Hematopoietic multipotent progenitor cell treated with erythropoietin and hydrocortisone succinate and interleukin-3 and kit ligand, for 6 days (in vitro differentiated cells): ENCODE results near the gene RECQL5.

Experiments
- DNase-seq: peaks from one replicate; pipeline ENCODE4 v3.0.0-alpha.2; 2015

Gene RECQL5

GRCh38 chr17:75632428-75632827 lies 34.5 kb downstream of the RECQL5 start:
- DNase-seq = no peak

GRCh38 chr17:75631353-75631752 lies 35.6 kb downstream of the RECQL5 start:
- no peak for DNase-seq

GRCh38 chr17:75630071-75630917 lies 36.7 kb downstream of the RECQL5 start:
- DNase-seq = no peak

- DNase-seq = no peak
Observed at GRCh38 chr17:75629157-75629556, 37.8 kb downstream of the RECQL5 start.

GRCh38 chr17:75628425-75628824 lies 38.5 kb downstream of the RECQL5 start:
- no peak for DNase-seq

GRCh38 chr17:75627094-75627493 lies 39.9 kb downstream of the RECQL5 start:
- no peak for DNase-seq

- no peak for DNase-seq
Observed at GRCh38 chr17:75626496-75627038, 40.4 kb downstream of the RECQL5 start.

- DNase-seq = peak; percentile 69
Observed at GRCh38 chr17:75625813-75626486, 41.0 kb downstream of the RECQL5 start.

GRCh38 chr17:75624714-75625345 lies 42.1 kb downstream of the RECQL5 start:
- no peak for DNase-seq

- DNase-seq = no peak
Observed at GRCh38 chr17:75624021-75624420, 42.9 kb downstream of the RECQL5 start.

- DNase-seq = no peak
Observed at GRCh38 chr17:75623386-75623785, 43.6 kb downstream of the RECQL5 start.

GRCh38 chr17:75622771-75623273 lies 44.1 kb downstream of the RECQL5 start:
- no peak for DNase-seq

GRCh38 chr17:75622076-75622475 lies 44.9 kb downstream of the RECQL5 start:
- DNase-seq = no peak

GRCh38 chr17:75621489-75621888 lies 45.5 kb downstream of the RECQL5 start:
- DNase-seq = no peak

GRCh38 chr17:75619506-75620431 lies 47.2 kb downstream of the RECQL5 start:
- DNase-seq = peak; percentile 61

GRCh38 chr17:75617675-75618074 lies 49.3 kb downstream of the RECQL5 start:
- no peak for DNase-seq

- DNase-seq = no peak
Observed at GRCh38 chr17:75617218-75617617, 49.7 kb downstream of the RECQL5 start.

- DNase-seq = no peak
Observed at GRCh38 chr17:75616521-75617122, 50.3 kb downstream of the RECQL5 start.

GRCh38 chr17:75615301-75615700 lies 51.7 kb downstream of the RECQL5 start:
- no peak for DNase-seq

- DNase-seq = no peak
Observed at GRCh38 chr17:75614556-75615270, 52.2 kb downstream of the RECQL5 start.

GRCh38 chr17:75614006-75614405 lies 52.9 kb downstream of the RECQL5 start:
- DNase-seq = no peak
